ENCODE data around the gene NT5C.
A peak's percentile ranks its signal among the peaks of the same experiment; 100 is the strongest.

The NT5C gene

GRCh38 chr17:75088465-75089417 is 42.8 kb downstream of the NT5C start:
- H4K91ac ChIP-seq (ENCODE audit: low read depth, low read length): peak overlapping the region; percentile 100
- DNase-seq: peak; percentile 55 to 65
- no CpG with 5 or more reads among the region's 11 CpGs for WGBS (ENCODE audit: extremely low coverage, insufficient coverage, insufficient read length)

GRCh38 chr17:75087558-75088453 is 43.7 kb downstream of the NT5C start, which contains the start of gene SLC16A5:
Gene SLC16A5, plus strand, starts transcription at chr17:75087954. Its CDS starts 5,683 bp downstream, at chr17:75093637.
- Histone ChIP-seq H3K79me2 (ENCODE audit: control insufficient read depth, insufficient read depth, low read length, poor library complexity) (peaks cover 17% of the 10 kb centered on the region), H3K9ac (ENCODE audit: low read length) (peak within 1 kb of the TSS; percentile 93), H4K91ac (ENCODE audit: low read depth, low read length) (peak within 1 kb of the TSS; percentile 100), H3K18ac (ENCODE audit: low read length) (peak within 1 kb of the TSS; percentile 98), H3K9me3 (ENCODE audit: insufficient read depth, low read depth, low read length) (no peaks in the 10 kb centered on the region), H3K27ac (ENCODE audit: low read depth, low read length) (peak within 1 kb of the TSS; percentile 100), H2BK120ac (ENCODE audit: insufficient read depth, low read length, poor library complexity) (peak within 1 kb of the TSS; percentile 98), H3K36me3 (ENCODE audit: control insufficient read depth in 1 of 2, insufficient read depth in 2 of 2, low read length in 2 of 2) (no peaks in the 10 kb centered on the region), H3K79me1 (ENCODE audit: low read length) (peaks cover 23% of the 10 kb centered on the region), H3K4me3 (ENCODE audit: low read depth, low read length) (peak within 1 kb of the TSS; percentile 78), H2BK5ac (ENCODE audit: low read depth, low read length, poor library complexity) (peak within 1 kb of the TSS; percentile 99), H4K8ac (ENCODE audit: low read depth, low read length) (peak within 1 kb of the TSS; percentile 99), H4K12ac (ENCODE audit: low read depth, low read length) (peak within 1 kb of the TSS; percentile 99), H3K23ac (ENCODE audit: low read length) (no peak within 1 kb of the TSS), H2AK5ac (ENCODE audit: low read length) (peak within 1 kb of the TSS; percentile 96), H3K4ac (ENCODE audit: low read depth, low read length) (peak within 1 kb of the TSS; percentile 97), H2BK12ac (ENCODE audit: low read length) (peak within 1 kb of the TSS; percentile 91), H3K14ac (ENCODE audit: low read length) (peak within 1 kb of the TSS; percentile 99), H3K27me3 (ENCODE audit: insufficient read depth, low read length) (no peaks in the 10 kb centered on the region), H3K4me1 (ENCODE audit: control insufficient read depth in 1 of 2, insufficient read depth in 2 of 2, low read length in 2 of 2) (peaks cover 44 to 51% of the 10 kb centered on the region in 2 experiments), H3K4me2 (ENCODE audit: low read length) (peak within 1 kb of the TSS; percentile 66), H2AFZ (ENCODE audit: insufficient read depth, low read length, poor library complexity) (peak within 1 kb of the TSS; percentile 84)
- WGBS (ENCODE audit: extremely low coverage, insufficient coverage, insufficient read length): no CpG with 5 or more reads among the region's 69 CpGs
- peak; percentile 97 for DNase-seq

More at GRCh38 chr17:75088465-75089417, 42.8 kb downstream of the NT5C start:
- H2BK12ac ChIP-seq (ENCODE audit: low read length): peak overlapping the region; percentile 91
- peak overlapping the region; percentile 99 for H3K14ac ChIP-seq (ENCODE audit: low read length)
- peak overlapping the region; percentile 78 for H3K4me3 ChIP-seq (ENCODE audit: low read depth, low read length)
- H2AK5ac ChIP-seq (ENCODE audit: low read length): peak overlapping the region; percentile 96
- H3K36me3 ChIP-seq (ENCODE audit: control insufficient read depth in 1 of 2, insufficient read depth in 2 of 2, low read length in 2 of 2): no peaks in the 10 kb centered on the region
- peak overlapping the region; percentile 99 for H2BK5ac ChIP-seq (ENCODE audit: low read depth, low read length, poor library complexity)
- peak overlapping the region; percentile 66 for H3K4me2 ChIP-seq (ENCODE audit: low read length)
- H3K9me3 ChIP-seq (ENCODE audit: insufficient read depth, low read depth, low read length): peaks cover 3% of the 10 kb centered on the region
- peak overlapping the region; percentile 84 for H2AFZ ChIP-seq (ENCODE audit: insufficient read depth, low read length, poor library complexity)
- peak overlapping the region; percentile 99 for H4K12ac ChIP-seq (ENCODE audit: low read depth, low read length)
- peaks cover 30% of the 10 kb centered on the region for H3K79me1 ChIP-seq (ENCODE audit: low read length)
- peaks cover 21% of the 10 kb centered on the region for H3K79me2 ChIP-seq (ENCODE audit: control insufficient read depth, insufficient read depth, low read length, poor library complexity)
- H3K9ac ChIP-seq (ENCODE audit: low read length): peak overlapping the region; percentile 93
- peak overlapping the region; percentile 99 for H4K8ac ChIP-seq (ENCODE audit: low read depth, low read length)
- H3K27me3 ChIP-seq (ENCODE audit: insufficient read depth, low read length): no peaks in the 10 kb centered on the region
- H3K23ac ChIP-seq (ENCODE audit: low read length): no peak overlapping the region
- H2BK120ac ChIP-seq (ENCODE audit: insufficient read depth, low read length, poor library complexity): peak overlapping the region; percentile 98
- peak overlapping the region; percentile 97 for H3K4ac ChIP-seq (ENCODE audit: low read depth, low read length)
- H3K18ac ChIP-seq (ENCODE audit: low read length): peak overlapping the region; percentile 98
- H3K4me1 ChIP-seq (ENCODE audit: control insufficient read depth in 1 of 2, insufficient read depth in 2 of 2, low read length in 2 of 2): peaks cover 53 to 60% of the 10 kb centered on the region in 2 experiments
- H3K27ac ChIP-seq (ENCODE audit: low read depth, low read length): peak overlapping the region; percentile 100

GRCh38 chr17:75087182-75087557 is 44.4 kb downstream of the NT5C start:
- H3K4me3 ChIP-seq (ENCODE audit: low read depth, low read length): peak overlapping the region; percentile 48
- peak overlapping the region; percentile 100 for H3K27ac ChIP-seq (ENCODE audit: low read depth, low read length)
- WGBS (ENCODE audit: extremely low coverage, insufficient coverage, insufficient read length): no CpG with 5 or more reads among the region's 12 CpGs
- H3K27me3 ChIP-seq (ENCODE audit: insufficient read depth, low read length): no peaks in the 10 kb centered on the region
- peak overlapping the region; percentile 88 for H2AK5ac ChIP-seq (ENCODE audit: low read length)
- DNase-seq: no peak
- peak overlapping the region; percentile 85 for H3K18ac ChIP-seq (ENCODE audit: low read length)
- peaks cover 17% of the 10 kb centered on the region for H3K79me2 ChIP-seq (ENCODE audit: control insufficient read depth, insufficient read depth, low read length, poor library complexity)
- H3K79me1 ChIP-seq (ENCODE audit: low read length): peaks cover 25% of the 10 kb centered on the region
- H3K9ac ChIP-seq (ENCODE audit: low read length): peak overlapping the region; percentile 66
- H4K91ac ChIP-seq (ENCODE audit: low read depth, low read length): peak overlapping the region; percentile 90
- H3K4ac ChIP-seq (ENCODE audit: low read depth, low read length): peak overlapping the region; percentile 71
- H2BK5ac ChIP-seq (ENCODE audit: low read depth, low read length, poor library complexity): peak overlapping the region; percentile 79
- H2BK12ac ChIP-seq (ENCODE audit: low read length): peak overlapping the region; percentile 34
- peak overlapping the region; percentile 83 for H3K14ac ChIP-seq (ENCODE audit: low read length)
- H4K12ac ChIP-seq (ENCODE audit: low read depth, low read length): peak overlapping the region; percentile 65
- peaks cover 39 to 51% of the 10 kb centered on the region in 2 experiments for H3K4me1 ChIP-seq (ENCODE audit: control insufficient read depth in 1 of 2, insufficient read depth in 2 of 2, low read length in 2 of 2)
- peak overlapping the region; percentile 93 for H4K8ac ChIP-seq (ENCODE audit: low read depth, low read length)
- H3K4me2 ChIP-seq (ENCODE audit: low read length): peak overlapping the region; percentile 66
- H3K23ac ChIP-seq (ENCODE audit: low read length): no peak overlapping the region
- peak overlapping the region; percentile 80 for H2AFZ ChIP-seq (ENCODE audit: insufficient read depth, low read length, poor library complexity)
- no peaks in the 10 kb centered on the region for H3K9me3 ChIP-seq (ENCODE audit: insufficient read depth, low read depth, low read length)
- H2BK120ac ChIP-seq (ENCODE audit: insufficient read depth, low read length, poor library complexity): peak overlapping the region; percentile 82
- no peaks in the 10 kb centered on the region for H3K36me3 ChIP-seq (ENCODE audit: control insufficient read depth in 1 of 2, insufficient read depth in 2 of 2, low read length in 2 of 2)
